Stomach smooth muscle (tissue), 2 donors: Measurements from ENCODE around the gene SH2D3A.
A peak's percentile ranks its signal among the peaks of the same experiment; 100 is the strongest.

Source experiments
- H3K27ac ChIP-seq: one replicate; pipeline ENCODE4 v1.7.0; 2013; ENCODE audit warnings: mild to moderate bottlenecking, low read length, inconsistent platforms
- H3K27me3 ChIP-seq, 2 donors: one replicate each; pipeline ENCODE4 v1.7.0; 2013; ENCODE audit warnings: low read length in 2 of 2; ENCODE audit not compliant: insufficient read depth in 2 of 2, control insufficient read depth in 1 of 2
- H3K36me3 ChIP-seq, 2 donors: one replicate each; pipeline ENCODE4 v1.7.0; 2013; ENCODE audit warnings: low read length in 2 of 2; ENCODE audit not compliant: control insufficient read depth in 2 of 2, insufficient read depth in 2 of 2
- H3K4me1 ChIP-seq: one replicate; pipeline ENCODE4 v1.7.0; 2013; ENCODE audit warnings: low read length; ENCODE audit not compliant: control insufficient read depth, insufficient read depth
- H3K4me3 ChIP-seq, 2 donors: one replicate each; pipeline ENCODE4 v1.7.0; 2013; ENCODE audit warnings: low read length in 2 of 2
- H3K9ac ChIP-seq, 2 donors: one replicate each; pipeline ENCODE4 v1.7.0; 2013; ENCODE audit warnings: low read length in 2 of 2, mild to moderate bottlenecking in 1 of 2
- H3K9me3 ChIP-seq, 2 donors: one replicate each; pipeline ENCODE4 v1.7.0; 2013; ENCODE audit warnings: low read length in 2 of 2; ENCODE audit not compliant: control insufficient read depth in 2 of 2
- donor health status: healthy.
- donor health status: Pancreatic carcinoma.

The SH2D3A gene

DNA sequence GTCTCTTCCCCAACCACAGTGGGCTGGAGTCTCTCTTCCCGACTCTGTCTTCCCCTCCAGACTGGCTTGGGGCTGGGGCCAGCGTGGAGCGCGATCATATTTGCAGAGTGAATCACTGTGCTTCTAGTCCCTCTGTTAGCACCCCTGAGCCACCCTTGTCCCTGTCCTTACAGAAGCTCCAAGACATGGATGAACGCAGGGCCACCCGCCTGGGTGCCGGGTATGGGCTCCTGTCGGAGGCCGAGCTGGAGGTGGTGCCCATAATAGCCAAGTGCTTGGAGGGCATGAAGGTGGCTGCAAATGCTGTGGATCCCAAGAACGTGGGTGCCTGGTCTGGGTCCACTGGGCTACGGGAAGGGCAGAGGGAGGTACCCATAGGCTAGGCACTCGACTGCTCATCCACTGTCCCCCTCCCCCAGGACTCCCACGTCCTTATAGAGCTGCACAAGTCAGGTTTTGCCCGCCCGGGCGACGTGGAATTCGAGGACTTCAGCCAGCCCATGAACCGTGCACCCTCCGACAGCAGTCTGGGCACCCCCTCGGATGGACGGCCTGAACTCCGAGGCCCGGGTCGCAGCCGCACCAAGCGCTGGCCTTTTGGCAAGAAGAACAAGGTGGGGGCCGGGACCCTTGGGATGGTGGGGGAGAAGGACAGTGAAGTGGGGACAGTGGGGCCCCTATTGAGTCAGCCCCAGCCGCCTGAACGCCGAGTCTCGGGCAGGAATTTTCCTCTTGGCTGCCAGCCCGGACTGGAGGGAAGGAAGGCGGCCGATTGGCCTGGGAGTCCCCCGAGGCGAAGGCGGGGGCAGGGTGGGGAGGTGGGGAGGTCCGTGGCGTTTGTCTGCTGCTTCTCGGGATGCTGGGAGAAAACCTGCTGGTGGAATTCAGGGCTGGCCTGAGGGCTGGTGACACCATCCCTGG, 22.6 kb downstream of the SH2D3A start:
- Histone ChIP-seq H3K36me3 (peaks cover 17 to 18% of the 10 kb centered on the region in 2 donors), H3K9ac (peak overlapping the region; percentile 29 to 36), H3K4me1 (peaks cover 46% of the 10 kb centered on the region)

DNA sequence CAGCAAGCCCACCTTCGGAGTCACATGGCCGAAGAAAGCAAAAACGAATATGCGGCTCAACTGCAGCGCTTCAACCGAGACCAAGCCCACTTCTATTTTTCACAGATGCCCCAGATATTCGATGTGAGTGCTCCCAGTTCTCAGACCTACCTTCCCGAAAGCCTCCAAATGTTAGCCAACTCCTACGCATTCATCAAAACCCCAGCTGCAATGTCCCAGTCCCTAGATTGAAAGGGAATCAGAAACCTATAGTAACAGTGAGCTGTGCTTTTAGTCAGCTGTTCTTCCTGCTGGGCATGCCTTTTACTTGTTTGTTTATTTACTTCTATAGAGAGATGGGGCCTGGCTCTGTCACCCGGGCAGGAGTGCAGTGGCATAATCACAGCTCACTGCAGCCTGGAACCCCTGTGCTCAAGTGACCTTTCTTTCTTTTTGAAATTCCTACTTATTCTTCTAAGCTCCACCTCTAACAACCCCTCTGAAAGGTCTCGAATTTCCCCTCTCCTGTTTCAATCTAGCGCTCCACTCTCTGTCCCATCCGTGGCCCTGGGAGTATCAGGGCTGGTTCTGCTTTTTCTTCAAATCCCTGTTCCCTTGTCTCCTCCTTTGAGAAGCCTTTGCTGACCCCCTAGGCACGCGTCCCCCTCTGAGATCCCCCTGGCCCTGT, 23.4 kb downstream of the SH2D3A start:
- peaks cover 11 to 12% of the 10 kb centered on the region in 2 donors for H3K36me3 ChIP-seq
- no peaks in the 10 kb centered on the region for H3K9me3 ChIP-seq
- peaks cover 51% of the 10 kb centered on the region for H3K4me1 ChIP-seq
- no peaks in the 10 kb centered on the region for H3K27me3 ChIP-seq
- peak overlapping the region; percentile 87 for H3K27ac ChIP-seq
- H3K4me3 ChIP-seq = peak overlapping the region; percentile 2 to 52
- H3K9ac ChIP-seq = peak overlapping the region; percentile 29 to 36

More for the DNA sequence above, 22.6 kb downstream of the SH2D3A start:
- peak overlapping the region; percentile 87 for H3K27ac ChIP-seq
- no peaks in the 10 kb centered on the region for H3K27me3 ChIP-seq
- peak overlapping the region; percentile 2 to 52 for H3K4me3 ChIP-seq
- H3K9me3 ChIP-seq = no peaks in the 10 kb centered on the region

DNA sequence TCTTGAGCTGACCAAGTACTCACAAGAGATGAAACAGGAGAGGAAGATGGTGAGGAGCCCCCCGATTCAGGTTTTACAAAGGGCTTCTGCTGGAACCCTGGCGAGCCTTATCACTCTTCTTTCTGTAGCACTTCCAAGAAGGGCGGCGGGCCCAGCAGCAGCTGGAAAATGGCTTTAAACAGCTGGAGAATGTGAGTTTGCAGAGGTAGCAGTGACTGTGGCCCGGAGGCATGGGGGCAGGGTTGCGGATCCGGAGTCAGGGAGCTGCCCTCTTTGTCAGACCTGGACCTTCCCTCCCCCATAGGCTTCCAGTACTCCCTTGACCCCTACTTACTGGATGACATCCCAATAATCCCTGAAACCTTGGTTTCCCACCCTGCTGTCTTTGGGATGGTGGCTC, 24.2 kb downstream of the SH2D3A start:
- H3K36me3 ChIP-seq = peaks cover 7 to 11% of the 10 kb centered on the region in 2 donors
- H3K4me3 ChIP-seq = peak overlapping the region; percentile 15 to 32
- H3K4me1 ChIP-seq = peaks cover 59% of the 10 kb centered on the region
- H3K9me3 ChIP-seq = no peaks in the 10 kb centered on the region
- H3K27ac ChIP-seq = no peak overlapping the region
- no peaks in the 10 kb centered on the region for H3K27me3 ChIP-seq
- no peak overlapping the region for H3K9ac ChIP-seq

DNA sequence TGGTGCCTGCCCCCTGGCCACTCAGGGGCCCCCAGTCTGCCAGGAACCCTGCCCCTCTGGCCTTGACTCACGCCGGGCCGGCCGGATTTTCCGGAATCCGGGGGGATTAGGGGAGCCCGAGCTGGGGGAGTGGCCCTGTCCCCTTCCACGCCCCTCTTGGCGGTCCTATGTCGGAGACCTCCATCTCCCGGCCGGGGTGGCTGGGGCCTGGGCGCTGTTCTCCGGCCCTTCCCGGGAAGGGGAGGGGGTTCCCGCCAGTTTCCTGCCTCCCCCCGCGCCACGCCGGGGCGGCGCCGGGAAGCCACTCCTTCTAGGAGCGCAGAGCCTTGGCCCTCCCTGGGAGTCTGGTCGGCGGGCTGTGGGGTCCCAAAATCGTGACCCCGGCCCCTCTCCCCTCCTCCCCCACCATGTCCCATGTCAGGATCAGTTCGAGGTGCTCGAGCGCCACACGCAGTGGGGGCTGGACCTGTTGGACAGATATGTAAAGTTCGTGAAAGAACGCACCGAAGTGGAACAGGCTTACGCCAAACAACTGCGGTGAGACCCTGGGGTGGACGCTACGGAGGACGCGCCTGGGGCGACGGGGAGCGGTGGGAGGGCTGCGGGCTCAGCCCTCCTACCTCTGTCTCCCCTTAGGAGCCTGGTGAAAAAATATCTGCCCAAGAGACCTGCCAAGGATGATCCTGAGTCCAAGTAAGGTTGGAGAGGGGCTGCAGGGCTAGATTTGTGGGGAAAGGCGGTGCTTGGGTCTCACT, 26.5 kb downstream of the SH2D3A start:
- no peaks in the 10 kb centered on the region for H3K27me3 ChIP-seq
- peak overlapping the region; percentile 75 for H3K27ac ChIP-seq
- H3K4me1 ChIP-seq = peaks cover 67% of the 10 kb centered on the region
- H3K36me3 ChIP-seq = no peaks in the 10 kb centered on the region
- H3K4me3 ChIP-seq = peak overlapping the region; percentile 78 to 88
- H3K9ac ChIP-seq = peak overlapping the region; percentile 69 to 75
- no peaks in the 10 kb centered on the region for H3K9me3 ChIP-seq

DNA sequence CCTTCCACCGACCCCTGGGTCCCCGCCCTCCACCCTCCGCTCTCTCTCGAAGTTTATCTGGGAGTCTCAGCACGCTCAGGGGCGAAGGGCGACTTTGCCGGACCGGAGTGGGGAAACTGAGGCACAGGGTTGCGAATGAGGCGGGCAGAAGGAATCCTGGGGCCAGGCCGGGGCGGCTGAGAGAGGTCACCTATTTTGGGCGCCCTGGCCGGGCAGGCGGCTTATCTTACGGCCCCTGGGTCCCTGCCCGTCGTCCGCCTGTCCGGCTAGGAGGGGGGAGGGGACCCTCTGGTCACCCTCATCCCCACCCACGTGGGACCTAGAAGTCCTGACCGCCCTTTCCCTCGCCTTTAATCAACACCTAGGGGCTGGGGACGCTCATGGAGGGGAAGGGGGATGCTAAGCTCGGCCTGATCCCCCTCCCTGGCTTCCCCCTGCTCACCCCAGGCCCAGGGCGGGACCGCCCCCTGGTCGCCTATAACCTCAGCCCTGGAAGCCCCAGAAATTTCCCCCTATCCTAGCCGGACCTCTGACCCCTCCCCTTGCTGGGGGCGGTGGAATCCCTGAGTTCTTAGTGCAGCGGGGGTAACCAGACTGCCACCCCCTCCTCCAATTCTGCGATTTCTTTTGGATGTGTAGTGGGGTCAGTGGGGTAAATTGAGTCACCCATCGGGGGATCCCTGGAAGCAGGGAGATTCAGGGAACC, 27.2 kb downstream of the SH2D3A start:
- Histone ChIP-seq H3K9ac (peak overlapping the region; percentile 69 to 75), H3K4me1 (peaks cover 65% of the 10 kb centered on the region), H3K4me3 (peak overlapping the region; percentile 78 to 88), H3K27ac (peak overlapping the region; percentile 75), H3K27me3 (no peaks in the 10 kb centered on the region), H3K36me3 (no peaks in the 10 kb centered on the region), H3K9me3 (no peaks in the 10 kb centered on the region)

DNA sequence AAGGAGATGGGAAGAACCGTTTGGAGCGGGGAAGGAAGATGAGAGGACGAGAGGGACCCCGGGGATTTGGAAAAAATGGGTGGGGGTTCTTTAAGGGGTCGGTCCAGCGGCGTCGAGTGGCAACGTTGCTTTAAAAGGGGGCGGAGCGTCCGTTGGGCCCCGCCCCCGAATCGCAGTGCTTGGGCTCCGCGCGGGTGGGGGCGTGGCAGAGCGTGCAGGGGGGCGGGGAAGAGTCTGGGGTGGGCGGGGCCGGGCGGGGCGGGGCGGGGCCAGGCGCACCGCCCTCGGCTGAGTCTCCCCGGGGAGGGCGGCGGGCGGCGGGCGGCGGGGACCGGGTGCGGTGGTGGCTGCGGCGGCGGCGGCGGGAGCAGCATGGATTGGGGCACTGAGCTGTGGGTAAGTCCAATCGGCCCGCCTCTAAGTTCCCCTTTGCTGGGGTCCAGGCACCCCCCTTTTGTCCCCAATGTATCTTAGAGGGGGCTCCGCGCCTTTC, 27.8 kb downstream of the SH2D3A start, which contains the start of gene TRIP10:
Gene TRIP10, plus strand, starts transcription at position 291 of the 493 bp plus-strand sequence. Its CDS starts 82 bp downstream, at position 373.
- Histone ChIP-seq H3K27me3 (no peaks in the 10 kb centered on the region), H3K36me3 (no peaks in the 10 kb centered on the region), H3K27ac (peak within 1 kb of the TSS; percentile 97), H3K9me3 (no peaks in the 10 kb centered on the region), H3K4me1 (peaks cover 59% of the 10 kb centered on the region), H3K4me3 (peak within 1 kb of the TSS; percentile 78 to 88), H3K9ac (peak within 1 kb of the TSS; percentile 75 to 78)

DNA sequence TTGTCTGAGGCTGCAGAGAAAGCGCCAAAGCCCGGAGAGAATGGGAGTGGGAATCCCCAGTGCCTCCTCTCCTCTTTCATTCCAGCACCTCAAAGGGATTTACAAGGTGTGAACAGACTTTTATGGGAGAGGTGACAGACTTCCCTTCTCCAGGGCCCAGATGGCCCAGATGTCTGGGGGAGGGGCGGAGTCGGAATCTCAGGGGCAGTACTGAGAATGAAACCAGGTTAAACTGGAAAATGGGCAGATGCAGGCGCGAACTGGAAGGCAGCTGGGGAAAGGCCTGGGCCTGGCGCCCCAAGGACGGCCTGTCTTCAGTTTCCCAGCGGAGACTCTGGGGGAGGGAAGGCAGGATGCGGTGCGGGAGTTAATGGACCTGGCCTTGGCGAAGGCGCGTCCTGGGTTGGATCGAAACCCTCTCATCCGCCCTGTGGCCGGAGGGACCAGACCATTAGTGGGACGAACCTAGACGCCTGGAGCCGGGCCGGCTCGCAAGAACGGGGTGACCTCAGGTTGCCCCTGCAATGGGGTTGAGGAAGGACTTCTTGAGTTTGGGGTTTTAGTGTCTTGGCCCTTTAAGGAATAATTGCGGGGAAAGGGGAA, 28.3 kb downstream of the SH2D3A start:
- peak overlapping the region; percentile 68 to 85 for H3K4me3 ChIP-seq
- H3K4me1 ChIP-seq = peaks cover 54% of the 10 kb centered on the region
- H3K27me3 ChIP-seq = no peaks in the 10 kb centered on the region
- H3K27ac ChIP-seq = peak overlapping the region; percentile 97
- H3K9ac ChIP-seq = peak overlapping the region; percentile 49 to 78
- no peaks in the 10 kb centered on the region for H3K9me3 ChIP-seq
- no peaks in the 10 kb centered on the region for H3K36me3 ChIP-seq

DNA sequence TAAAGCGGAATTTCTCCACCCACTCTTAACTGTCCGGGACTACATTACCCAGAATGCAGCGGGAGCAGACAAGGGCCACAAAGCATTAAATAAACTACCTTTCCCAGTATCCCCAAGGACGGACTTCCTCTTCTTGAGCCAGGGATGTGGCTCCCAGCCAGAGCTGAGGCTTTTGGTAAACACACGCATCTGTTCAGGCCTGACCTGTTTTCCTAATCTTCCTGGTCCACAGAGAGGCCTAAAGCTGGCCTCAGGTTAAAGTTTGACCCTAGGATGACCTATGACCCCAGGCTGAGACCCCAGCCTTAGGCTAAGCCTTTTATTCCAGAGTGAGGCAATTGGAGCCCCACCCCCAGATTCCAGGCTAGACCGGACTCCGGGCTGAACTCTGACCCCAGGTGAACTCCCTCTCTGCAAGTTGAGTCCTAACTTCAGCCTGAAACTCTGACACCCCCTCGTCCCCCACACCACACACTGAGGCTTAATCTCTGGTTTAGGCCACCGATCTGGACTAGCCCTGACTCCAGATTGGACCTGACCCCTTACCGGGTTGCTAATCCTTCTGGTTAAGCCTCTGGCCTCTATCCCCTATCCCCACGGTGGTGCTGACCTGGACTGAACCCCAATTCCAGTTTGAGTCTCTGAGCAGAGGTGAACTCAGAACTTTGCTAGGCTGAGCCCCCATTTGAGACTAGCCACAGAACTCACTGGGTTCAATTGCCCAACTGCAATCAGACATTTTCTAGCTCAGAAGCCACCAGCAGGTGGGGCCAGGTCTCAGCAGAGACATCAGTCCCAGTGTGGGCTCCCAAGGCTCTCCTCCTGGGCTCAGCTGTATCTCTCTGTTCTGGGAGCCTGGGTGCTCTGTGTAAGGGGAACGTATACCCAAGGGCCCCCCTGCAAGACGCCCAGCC, 29.1 kb downstream of the SH2D3A start:
- H3K4me3 ChIP-seq = peak overlapping the region; percentile 68 to 85
- H3K9me3 ChIP-seq = no peaks in the 10 kb centered on the region
- H3K27ac ChIP-seq = peak overlapping the region; percentile 97
- peaks cover 0 to under 1% of the 10 kb centered on the region in 2 donors for H3K36me3 ChIP-seq
- peaks cover 47% of the 10 kb centered on the region for H3K4me1 ChIP-seq
- no peaks in the 10 kb centered on the region for H3K27me3 ChIP-seq
- H3K9ac ChIP-seq = peak overlapping the region; percentile 49 to 78

DNA sequence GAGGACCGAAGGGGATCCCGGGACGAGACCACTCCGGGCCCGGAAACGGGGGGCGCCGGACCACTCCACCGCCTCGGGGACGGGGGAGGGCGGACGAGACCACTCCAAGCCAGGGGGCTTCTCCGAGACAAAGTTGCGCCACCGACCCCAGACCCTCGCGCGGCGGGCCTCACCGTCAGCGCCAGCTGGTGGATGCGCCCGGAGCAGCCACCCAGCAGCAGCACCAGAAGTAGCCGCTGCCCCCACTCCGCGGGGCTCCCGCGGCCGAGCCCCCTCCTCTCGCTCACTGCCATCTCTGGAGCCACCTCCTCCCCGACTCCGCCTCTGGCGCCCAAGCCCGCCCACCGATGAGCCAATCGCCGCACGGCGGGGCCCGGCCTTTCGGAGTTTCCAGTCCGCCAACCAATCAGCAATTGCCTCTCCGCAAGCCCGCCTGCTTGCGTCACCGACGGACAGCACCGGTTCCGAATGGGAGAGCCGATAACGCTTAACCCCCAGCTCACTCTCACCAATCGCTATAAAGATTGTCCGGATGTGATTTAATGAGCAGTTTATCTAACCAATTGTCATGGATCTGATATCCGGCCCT, 29.9 kb downstream of the SH2D3A start, which contains the start of gene GPR108:
Gene GPR108, minus strand, starts transcription at position 297 of the 589 bp plus-strand sequence. Its CDS starts 4 bp downstream, at position 293.
- Histone ChIP-seq H3K9ac (peak within 1 kb of the TSS; percentile 86 to 87), H3K4me1 (peaks cover 43% of the 10 kb centered on the region), H3K4me3 (peak within 1 kb of the TSS; percentile 85 to 90), H3K27ac (peak within 1 kb of the TSS; percentile 97), H3K36me3 (peaks cover 5% of the 10 kb centered on the region in 2 donors), H3K9me3 (no peaks in the 10 kb centered on the region), H3K27me3 (no peaks in the 10 kb centered on the region)
